T-cell (primary cell): ENCODE results near the gene RNF181. TPM values are rescaled to one million over a fixed set of nuclear protein-coding genes. Genes with fewer than 3 reads are reported as not detected.

Experiments
- total RNA-seq, 35 experiments: library from RNA in 6 of 35; stranded (reverse) in 6 of 35; fragments of 120-200 nt in 1 of 35; gene quantifications; one replicate each; pipeline versions ENCODE4 v1.2.1 to v1.2.4 and lab custom pipeline; 2013 to 2026

RNF181 gene
- total RNA-seq, 5 donors from 2014 or later (not counting 1 experiment from before 2014, with no cell fraction given): 49.9 to 74.6 (median 64.3) TPM

Other genes with a start within 250 kb of the RNF181 start
- gene RETSAT, start 241.2 kb upstream of the RNF181 start, total RNA-seq: 10 to 100 TPM; 24.2 to 36.3 (median 26.5) TPM
- 10 to 100 TPM; 18.8 to 30.9 (median 25.2) TPM for gene ELMOD3, start 241.0 kb upstream of the RNF181 start, total RNA-seq
- gene CAPG, start 185.4 kb upstream of the RNF181 start, total RNA-seq: 10 to 100 TPM; 30.1 to 71.7 (median 41.2) TPM
- gene SH2D6, start 177.0 kb upstream of the RNF181 start, total RNA-seq: 1 to 10 TPM in 1 of 5 donors, under 1 TPM in 3, not detected in 1; 0.49 to 1.1 (median 0.60) TPM
- 100 to 1,000 TPM; 110 to 184 (median 165) TPM for gene MAT2A, start 56.6 kb upstream of the RNF181 start, total RNA-seq
- 10 to 100 TPM; 20.4 to 29.7 (median 25.7) TPM for gene GGCX, start 34.3 kb upstream of the RNF181 start, total RNA-seq
- gene VAMP8, start 18.2 kb upstream of the RNF181 start, total RNA-seq: 100 to 1,000 TPM in 1 of 5 donors, 10 to 100 TPM in 4; 76.2 to 102 (median 84.5) TPM
- 10 to 100 TPM; 25.0 to 40.1 (median 33.9) TPM for gene VAMP5, start 11.3 kb upstream of the RNF181 start, total RNA-seq
- gene TMEM150A, start 7.0 kb downstream of the RNF181 start, total RNA-seq: 10 to 100 TPM in 3 of 5 donors, 1 to 10 TPM in 2; 8.4 to 17.1 (median 16.2) TPM
- gene C2orf68, start 16.3 kb downstream of the RNF181 start, total RNA-seq: 10 to 100 TPM; 45.3 to 77.9 (median 62.4) TPM
- gene USP39, start 20.4 kb downstream of the RNF181 start, total RNA-seq: 10 to 100 TPM; 48.0 to 68.0 (median 62.1) TPM
- 10 to 100 TPM in 3 of 5 donors, not detected in 2; 11.6 to 18.6 (median 16.0) TPM for gene SFTPB, start 72.5 kb downstream of the RNF181 start, total RNA-seq
- gene GNLY, start 98.6 kb downstream of the RNF181 start, total RNA-seq: 100 to 1,000 TPM in 1 of 5 donors, 10 to 100 TPM in 4; 17.3 to 377 (median 82.9) TPM
- under 1 TPM in 1 of 5 donors, not detected in 4; 0.20 TPM for gene ATOH8, start 158.2 kb downstream of the RNF181 start, total RNA-seq